CMK (cell line): ENCODE data around the gene CD72.
"Not testable (repeated sequence)": the region's sequence is repeated elsewhere in the genome, so short reads cannot be mapped to it uniquely, and the experiment has no call there.

ENCODE experiments used
- DNase-seq: peaks from one replicate; pipeline ENCODE4 v3.0.0-alpha.2; 2010; ENCODE audit warnings: low read depth

CD72 gene

DNA sequence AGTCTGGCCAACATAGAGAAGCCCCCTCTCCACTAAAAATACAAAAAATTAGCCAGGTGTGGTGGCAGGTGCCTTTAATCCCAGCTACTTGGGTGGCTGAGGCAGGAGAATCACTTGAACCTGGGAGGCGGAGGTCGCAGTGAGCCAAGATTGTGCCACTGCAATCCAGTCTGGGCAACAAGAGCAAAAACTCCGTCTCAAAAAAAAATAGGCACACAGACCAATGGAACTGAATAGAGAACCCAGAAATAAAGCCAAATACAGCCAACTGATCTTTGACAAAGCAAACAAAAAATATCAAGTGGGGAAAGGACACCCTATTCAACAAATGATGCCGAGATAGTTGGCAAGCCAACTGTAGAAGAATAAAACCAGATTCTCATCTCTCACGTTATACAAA, 29.7 kb downstream of the CD72 start:
- not testable (repeated sequence) for DNase-seq

DNA sequence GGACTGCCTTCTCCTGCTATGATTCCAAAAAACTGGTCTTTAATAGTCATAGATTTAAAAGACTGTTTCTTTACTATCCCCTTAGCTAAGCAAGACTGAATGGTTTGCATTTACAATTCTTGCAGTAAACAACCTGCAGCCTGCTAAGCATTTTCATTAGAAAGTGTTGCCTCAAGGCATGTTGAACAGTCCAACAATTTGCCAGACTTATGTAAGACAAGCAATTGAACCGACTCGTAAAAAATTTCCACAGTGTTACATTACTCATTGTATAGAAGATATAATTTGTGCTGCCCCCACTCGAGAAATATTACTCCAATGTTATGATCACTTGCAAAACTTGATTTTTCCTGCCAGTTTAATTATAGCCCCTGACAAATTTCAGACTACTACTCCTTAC, 33.5 kb downstream of the CD72 start:
- not testable (repeated sequence) for DNase-seq

DNA sequence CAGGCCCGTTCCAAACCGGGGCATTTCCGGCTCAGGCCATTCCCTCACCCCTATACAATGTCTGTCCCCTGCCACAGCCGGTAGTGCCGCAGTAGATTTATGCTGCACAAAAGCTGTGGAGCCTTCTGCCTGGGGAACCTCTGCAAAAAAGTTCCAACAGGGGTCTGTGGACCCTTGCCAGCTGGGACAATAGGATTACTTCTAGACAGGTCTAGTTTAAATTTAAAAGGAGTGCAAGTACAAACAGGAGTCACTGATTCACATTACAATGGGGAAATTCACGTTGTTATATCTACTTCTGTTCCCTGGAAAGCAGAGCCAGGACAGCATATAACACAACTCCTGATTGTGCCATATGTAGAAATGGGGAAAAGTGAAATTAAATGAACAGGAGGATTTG, 34.7 kb downstream of the CD72 start:
- DNase-seq = not testable (repeated sequence)

DNA sequence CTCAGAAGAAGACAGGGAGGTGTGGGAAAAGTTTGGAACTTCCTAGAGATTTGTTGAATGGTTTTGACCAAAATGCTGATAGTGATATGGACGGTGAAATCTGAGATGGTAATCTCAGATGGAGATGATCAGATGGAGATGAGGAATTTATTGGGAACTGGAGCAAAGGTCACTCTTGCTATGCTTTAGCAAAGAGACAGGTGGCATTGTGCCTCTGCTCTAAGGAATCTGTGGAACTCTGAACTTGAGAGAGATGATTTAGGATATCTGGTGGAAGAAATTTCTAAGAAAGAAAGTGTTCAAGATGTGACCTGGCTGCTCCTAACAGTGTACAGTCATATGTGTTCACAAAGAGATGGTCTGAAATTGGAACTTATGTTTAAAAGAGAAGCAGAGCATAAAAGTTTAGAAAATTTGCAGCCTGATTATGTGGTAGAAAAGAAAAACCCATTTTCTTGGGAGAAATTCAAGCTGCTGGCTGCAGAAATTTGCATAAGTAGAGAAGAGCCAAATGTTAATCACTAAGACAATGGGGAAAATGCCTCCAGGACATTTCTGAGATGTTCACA, 38.5 kb downstream of the CD72 start:
- not testable (repeated sequence) for DNase-seq

DNA sequence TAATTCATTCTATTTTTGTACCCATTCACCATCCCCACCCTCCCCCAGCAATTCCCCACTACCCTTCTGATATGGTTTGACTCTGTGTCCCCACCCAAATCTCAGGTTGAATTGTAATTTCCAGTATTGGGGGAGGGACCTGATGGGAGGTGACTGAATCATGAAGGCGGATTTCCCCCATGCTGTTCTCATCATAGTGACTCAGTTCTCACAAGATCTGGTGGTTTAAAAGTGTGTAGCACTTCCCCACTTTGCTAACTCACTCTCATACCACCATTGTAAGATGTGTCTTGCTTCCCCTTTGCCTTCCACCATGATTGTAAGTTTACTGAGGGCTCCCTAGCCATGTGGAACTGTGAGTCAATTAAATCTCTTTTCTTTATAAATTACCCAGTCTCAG, 39.1 kb downstream of the CD72 start:
- no peak for DNase-seq

DNA sequence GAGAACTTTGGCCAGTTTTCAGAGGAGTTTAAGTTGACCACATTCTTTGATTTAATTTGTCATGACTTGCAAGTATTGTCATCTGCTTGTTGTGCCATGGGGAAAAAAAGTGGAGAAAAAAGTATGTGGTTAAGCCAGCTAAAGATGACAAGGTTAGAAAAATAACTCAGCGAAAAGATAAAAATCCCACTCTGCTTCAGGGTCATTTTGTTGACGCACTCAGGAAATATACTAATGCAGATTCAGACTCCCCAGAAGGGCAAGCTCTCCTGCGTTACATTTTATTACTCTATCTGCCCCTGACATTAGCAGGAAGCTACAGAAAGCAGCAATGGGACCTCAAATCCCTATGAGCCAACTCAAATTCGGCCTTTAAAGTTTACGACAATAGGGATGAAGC, 40.7 kb downstream of the CD72 start:
- no peak for DNase-seq

DNA sequence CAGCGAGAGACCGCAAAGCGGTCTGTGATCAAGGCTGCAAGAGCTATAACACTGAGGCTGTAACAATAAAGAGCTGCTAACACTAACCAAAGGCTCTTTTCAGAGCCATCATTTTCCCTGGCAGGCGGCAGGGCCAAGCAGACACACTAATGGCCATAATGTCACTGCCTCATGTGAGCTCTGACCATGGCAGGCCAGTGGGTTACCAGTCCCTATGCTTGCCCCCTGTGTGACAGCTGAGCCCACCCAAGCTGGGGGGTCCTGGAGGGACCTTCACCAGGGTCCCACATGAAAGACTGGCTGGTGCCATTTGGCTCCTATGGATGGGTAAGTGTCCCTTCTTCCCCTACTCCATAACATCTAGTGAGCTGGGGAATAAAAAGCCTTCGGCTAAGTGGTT, 42.7 kb downstream of the CD72 start:
- DNase-seq = no peak

DNA sequence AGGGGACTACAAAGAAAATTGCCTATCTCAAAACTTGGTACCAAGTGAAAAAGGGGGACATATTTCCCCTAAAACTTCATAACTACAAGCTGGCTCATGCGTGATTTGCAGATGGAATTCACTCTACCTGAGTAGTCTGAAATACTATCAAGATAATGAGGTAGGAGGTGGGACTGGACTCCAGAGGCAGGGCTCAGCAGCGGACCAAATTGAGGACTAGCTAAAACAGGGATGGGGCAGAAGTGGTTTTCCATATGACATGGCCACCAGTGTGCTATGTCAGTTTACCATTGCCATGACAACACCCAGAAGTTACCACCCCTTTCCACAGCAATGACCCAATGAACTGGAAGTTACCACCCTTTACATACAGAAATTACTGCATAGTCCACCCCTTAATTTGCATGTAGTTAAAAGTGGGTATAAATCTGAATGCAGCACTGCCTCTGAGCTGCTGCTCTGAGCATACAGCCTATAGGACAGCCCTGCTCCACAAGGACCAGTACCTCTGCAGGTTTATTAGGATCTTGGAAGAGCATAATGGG, 43.6 kb downstream of the CD72 start:
- DNase-seq = no peak

DNA sequence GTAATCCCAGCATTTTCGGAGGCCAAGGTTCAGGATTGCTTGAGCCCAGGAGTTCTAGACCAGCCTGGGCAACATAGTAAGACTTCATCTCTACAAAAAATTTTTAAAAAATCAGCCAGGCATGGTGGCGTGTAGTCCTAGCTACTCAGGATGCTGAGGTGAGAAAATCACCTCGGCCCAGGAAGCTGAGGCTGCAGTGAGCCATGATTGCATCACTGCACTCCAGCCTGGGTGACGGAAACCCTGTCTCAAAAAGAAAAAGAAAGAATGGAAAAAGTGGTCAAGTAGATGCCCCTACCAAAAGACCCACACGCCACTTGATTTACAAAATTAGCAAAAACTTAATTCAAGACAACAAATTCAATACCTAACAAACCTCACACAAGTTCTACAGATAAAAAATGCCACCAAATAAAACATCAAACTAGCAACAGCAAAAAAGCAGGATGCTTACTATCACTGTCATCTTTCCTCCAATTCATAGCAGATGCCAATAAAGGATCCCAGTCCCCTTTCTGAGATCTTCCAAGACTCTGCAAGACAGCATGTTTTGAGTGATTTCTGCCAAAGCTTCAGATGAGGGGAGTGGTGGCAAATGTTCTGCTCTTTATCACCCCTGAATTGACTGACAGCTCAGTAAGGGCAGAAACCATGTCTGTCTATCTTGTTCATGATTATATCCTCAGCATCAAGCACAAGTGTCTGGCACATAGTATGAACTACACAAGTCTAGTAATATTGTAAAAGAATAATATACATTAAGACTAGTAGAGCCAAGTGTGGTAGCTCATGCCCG, 47.3 kb downstream of the CD72 start:
- no peak for DNase-seq

DNA sequence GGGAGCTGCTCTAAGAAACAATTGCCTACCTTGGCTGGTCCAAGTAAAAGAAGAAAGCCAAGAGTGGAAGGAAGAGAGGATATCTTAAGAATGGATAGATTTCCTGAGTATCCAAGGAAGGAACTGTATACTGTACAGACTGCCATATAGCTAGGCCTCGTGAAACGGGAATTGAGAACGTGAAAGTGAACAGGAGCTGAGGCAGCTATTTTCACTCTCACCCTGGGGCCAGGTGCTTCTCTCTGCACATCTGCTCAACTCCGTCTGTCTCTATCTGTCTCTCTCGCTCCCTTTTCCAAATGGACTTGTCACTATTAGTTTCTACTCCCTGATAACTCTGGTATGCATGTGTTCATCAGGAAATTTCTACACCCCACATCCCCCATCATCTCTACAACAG, 49.0 kb downstream of the CD72 start:
- no peak for DNase-seq

DNA sequence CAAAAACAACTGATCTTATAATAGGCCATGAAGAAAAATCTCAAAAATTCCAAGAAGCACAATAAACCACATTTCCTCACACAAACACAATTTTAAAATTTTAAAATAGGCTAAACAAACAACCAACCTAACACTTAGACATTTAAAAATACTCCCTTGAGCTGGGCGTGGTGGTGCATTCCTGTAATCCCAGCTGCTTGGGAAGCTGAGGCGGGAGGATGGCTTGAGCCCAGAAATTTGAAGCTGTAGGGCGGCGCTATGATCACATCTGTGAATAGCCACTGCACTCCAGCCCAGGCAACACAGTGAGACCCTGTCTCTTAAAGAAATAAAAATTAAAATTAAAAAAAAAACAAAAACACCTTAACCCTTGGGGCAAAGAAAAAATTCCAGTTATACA, 50.0 kb downstream of the CD72 start:
- no peak for DNase-seq

DNA sequence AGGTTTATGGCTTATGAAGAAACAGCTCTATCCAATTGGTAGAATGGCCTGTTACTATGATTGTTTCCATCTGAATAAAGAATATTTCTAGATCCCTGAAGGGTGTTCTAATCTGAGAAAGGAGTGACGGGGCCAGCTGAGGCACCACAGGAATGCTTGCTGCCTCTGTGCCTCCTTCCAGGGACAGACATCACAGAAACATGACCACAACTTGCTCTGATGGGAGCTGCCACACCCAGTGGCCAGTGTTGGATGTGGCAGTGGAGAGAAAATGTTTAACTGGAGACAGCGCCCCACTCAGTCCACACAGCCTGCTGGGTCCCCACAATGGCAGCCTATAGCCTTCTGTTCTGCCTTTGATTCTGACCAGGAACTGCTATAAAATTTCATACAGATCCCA, 51.8 kb downstream of the CD72 start:
- DNase-seq = no peak

DNA sequence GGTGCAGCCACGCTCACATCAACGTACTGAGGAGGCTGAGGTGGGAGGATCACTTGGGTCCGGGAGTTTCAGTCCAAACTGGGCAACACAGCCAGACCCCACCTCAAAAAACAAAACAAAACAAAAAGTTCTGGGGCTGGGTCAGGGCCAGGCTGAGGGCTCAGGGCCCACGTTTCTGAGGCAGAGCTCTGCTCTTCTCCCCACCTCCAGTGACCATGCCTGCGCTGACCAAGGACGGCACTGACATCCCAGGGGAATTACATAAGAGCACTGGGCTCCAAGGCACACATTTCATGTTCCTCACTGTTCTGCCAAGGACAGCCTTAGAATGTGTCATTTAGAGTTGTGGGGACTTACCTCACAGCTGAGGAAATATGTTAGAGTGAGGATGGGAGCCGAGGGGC, 53.6 kb downstream of the CD72 start:
- no peak for DNase-seq

DNA sequence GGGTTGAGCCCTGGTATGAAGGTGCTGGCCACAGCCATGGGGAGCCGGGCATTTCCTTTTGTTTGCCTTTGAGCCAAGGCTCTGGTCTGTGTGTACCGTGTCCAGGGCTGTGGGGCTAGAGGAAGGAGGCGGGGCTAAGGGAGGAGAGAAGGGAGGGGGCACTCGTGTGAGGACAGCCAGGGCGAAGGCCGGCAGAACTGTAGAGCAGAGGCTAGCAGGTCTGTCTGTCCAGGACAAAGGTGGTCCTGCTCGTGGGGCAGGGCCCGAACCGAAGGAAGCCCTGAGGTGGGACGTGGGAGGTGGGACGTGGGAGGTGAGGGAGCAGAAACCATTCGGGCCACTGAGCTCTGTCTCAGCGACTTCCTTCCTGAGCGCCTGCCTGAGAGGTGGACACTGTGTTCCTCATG, 54.4 kb downstream of the CD72 start:
- no peak for DNase-seq

DNA sequence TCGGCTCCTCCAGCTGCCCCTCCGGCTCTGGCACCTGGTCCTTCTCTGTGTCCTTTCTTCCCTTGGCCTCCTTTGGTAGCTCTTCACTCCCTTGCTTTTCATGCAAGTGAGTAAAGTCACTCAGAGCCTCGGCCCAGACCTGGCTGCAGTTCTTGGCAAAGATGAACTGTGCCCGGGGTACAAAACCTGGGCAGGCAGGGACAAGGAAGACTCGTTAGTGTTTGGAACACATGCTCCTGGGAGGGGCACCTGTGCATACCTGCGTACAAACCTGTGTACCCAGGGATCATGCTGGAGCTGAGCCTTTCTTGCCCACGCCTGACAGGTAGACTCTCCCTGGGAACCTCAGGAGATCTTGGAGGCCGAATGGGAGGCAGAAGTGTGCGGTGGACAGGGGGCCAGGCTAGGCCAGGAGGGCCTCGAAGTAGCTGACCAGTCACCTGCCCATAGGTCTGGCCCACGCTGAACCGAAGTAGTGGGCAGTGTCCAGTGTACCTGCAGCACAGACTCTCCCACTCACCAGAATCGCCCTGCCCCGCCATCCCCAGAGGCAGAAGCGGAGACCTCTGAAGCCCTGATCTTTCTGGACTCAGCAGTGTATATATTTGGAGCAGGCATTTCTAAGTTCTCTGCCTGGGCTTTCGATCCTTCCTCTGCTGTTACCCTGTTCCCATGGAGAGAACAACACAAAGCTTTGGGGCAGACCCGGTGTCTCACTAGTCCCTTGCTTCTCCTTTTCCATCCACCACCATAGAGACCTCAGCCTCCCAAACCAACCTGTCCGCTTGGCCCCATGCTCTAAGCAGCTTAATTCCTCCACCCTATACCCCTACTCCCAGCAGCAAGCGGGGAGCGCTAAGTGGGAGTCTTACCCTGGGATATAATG, 55.1 kb downstream of the CD72 start:
- no peak for DNase-seq

DNA sequence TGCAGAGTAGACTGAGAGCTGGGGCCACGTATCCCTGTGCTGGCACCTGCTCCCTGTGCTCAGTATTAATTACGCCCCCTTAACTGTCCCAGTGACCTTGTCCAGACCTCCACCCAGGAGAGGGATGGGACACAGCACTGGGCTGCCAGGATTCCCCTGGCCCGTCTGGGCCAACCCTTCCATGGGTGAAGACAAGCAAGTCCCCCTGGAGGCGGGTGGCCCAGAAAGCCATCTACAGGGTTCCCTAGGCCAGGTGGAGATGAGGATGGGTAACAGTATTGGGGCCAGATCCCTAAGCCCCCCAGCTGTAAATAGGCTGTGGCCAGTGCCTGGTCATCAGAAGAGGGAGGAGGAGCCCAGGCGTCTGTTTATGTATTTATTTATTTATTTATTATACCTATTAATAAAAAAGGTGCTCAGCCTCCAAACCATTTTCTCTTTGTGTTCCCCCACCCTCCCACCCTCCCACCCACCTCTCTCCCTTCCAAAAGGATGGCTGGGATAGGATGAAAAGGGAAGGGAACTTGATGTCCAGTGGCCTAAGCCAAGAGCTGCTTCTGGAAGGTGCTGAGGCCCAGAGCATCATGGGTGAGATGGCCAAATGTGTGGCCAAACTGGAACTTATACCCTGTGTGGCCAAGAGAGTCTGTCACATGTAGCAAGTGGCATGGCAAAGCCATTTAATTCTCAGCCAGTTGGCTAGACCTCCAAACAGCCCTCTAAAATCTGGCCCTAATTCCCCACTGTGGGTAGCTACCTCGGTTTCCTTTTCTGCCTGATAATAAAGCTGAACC, 56.5 kb downstream of the CD72 start:
- DNase-seq = no peak

DNA sequence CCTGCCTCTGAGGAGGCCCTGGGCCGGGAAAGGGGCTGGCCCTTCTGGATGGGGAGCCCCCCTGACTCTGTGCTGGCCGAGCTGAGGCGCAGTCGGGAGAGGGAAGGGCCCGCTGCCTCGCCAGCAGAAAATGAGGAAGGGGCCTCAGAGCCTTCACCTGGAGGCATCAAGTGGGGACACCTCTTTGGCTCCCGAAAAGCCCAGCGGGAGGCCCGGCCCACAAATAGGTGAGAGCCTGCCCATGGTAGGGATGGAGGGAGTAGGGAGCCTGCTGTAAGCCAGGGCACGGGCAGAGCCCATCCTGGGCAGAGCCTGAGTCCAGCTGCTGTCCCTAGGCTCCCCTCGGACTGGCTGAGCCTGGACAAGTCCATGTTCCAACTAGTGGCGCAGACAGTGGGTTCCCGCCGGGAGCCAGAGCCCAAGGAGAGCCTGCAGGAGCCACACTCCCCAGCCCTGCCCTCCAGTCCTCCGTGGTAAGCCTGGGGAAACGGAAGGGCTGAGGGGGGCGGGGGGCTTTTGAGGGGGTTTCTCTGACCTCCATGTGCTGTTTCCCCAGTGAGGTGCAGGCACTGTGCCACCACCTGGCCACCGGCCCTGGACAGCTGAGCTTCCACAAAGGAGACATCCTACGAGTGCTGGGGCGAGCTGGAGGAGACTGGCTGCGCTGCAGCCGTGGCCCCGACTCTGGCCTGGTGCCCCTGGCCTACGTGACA, 57.4 kb downstream of the CD72 start:
- no peak for DNase-seq
